HG03095 (cell line): ENCODE measurements around the gene DTD2.
A peak's percentile ranks its signal among the peaks of the same experiment; 100 is the strongest.
"Not testable (repeated sequence)": the region's sequence is repeated elsewhere in the genome, so short reads cannot be mapped to it uniquely, and the experiment has no call there.

Experiments
- ATAC-seq: cut with Tn5 transposase; IDR thresholded peaks from one replicate; pipeline ENCODE4 v1.9.1; 2021; ENCODE audit warnings: moderate library complexity; ENCODE audit not compliant: unreplicated experiment

Gene DTD2

GRCh38 chr14:31456841-31457664 lies at the start of gene DTD2:
DTD2 (minus strand) TSS chr14:31457506; CDS start chr14:31457393, 113 bp downstream.
- peak; percentile 96 for ATAC-seq

GRCh38 chr14:31505411-31505810 lies 48.1 kb upstream of the DTD2 start:
- no peak for ATAC-seq

- no peak for ATAC-seq
Observed at GRCh38 chr14:31501870-31502269, 44.6 kb upstream of the DTD2 start.

DNA sequence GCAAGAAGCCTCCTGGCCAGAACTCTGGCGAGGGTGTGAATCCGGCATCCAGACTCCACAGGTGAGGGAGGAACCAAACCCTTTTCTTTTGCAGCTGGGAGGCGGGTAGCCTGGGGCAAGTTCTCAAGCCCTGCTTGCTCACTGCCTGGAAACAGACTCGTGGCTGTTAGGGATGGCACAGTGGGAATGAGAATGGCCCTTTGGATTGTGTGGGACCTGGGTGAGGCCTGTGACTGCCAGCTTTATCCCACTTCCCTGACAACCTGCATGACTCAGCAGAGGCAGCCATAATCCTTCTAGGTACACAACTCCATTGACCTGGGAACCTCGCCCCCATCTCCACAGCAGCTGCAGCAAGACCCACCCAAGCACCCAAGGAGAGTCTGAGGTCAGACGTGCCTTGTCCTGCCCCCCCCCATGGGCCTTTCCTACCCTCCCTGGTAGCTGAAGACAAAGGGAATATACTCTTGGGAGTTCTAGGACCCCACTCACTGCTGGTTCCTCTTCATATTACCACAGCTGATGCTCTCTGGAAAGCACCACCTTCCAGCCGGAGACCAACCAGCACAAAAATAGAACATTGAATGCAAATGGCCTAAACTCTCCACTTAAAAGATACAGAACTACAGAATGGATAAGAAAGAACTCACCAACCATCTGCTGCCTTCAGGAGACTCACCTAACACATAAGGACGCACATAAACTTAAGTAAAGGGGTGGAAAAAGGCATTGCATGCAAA lies 35.6 kb upstream of the DTD2 start:
- ATAC-seq, result no peak

DNA sequence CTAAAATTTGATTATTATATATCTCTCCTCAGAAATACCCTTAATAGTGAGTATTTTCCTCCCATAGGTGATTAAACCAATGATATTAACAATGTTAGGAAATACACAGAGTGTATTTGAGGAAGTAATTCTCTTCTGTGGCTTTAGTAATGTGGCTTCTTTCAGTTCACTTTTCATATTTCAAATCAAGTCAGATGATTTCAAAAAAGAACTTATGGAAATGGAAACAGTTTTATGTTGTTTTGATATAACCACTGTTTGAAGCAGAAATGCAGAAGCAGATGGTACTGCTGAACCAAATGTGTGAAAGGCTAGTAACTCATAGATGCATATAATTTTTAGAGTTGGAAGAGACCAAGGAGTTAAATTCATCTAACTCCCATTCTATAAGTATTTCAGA lies 32.4 kb upstream of the DTD2 start:
- ATAC-seq, result no peak

DNA sequence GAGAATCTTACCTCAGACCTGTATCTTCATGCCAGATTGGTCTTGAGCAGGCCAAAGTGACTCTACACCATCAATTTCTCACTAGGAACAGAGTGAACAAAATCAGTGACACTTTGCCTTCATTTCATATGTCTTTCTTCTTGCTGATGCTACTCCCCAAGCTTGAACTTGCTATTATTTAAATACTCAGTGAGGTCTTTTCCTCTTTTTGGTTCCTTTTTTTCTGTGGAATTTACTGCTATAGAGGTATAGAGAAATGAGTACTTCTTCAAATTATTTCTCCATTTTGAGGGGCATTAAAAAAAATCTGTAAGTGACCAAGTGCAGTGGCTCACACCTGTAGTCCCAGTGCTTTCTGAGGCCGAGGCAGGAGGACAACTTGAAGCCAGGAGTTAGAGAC lies 30.6 kb upstream of the DTD2 start, which contains the start of gene GPR33:
GPR33 (minus strand) TSS at position 154 of the 400 bp plus-strand sequence. CDS start 4,074 bp downstream, outside the sequence.
- ATAC-seq, result no peak

GRCh38 chr14:31486764-31487163 lies 29.5 kb upstream of the DTD2 start:
- ATAC-seq, result no peak

DNA sequence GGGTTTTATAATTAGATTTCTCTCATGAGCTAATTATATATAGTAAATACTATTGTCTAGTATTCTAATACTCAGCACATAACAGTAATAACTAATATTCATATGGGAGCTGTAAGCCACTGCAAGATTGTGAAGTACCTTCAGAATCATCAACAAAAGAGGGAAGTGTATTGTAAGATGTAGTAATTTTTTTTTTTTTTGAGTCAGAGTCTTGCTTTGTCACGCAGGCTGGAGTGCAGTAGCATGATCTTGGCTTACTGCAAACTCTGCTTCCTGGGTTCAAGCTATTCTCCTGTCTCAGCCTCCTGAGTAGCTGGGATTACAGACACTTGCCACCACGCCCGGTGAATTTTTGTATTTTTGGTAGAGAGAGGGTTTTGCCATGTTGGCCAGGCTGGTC lies 27.4 kb upstream of the DTD2 start:
- no peak for ATAC-seq

- no peak for ATAC-seq
Observed at GRCh38 chr14:31480156-31480555, 22.9 kb upstream of the DTD2 start.

DNA sequence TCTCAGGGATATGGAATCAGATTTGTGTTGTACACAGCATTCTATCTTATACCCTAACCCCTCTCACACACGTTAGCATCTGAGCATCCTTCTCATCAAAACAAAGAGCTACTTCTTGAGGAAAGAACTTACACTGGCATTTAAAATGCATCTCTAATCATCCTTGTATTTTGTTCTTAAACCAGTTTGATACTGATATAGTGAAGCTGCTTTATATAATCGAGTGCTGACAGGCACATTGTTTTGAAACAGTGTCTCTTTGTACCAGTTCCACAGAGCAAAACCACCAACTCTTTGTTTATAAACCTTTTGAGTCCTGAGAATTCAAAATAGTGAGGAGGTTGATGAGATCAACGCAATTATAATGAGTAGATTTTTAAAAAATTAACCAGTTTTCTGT lies 21.7 kb upstream of the DTD2 start:
- no peak for ATAC-seq

GRCh38 chr14:31477248-31477647 lies 19.9 kb upstream of the DTD2 start:
- no peak for ATAC-seq

DNA sequence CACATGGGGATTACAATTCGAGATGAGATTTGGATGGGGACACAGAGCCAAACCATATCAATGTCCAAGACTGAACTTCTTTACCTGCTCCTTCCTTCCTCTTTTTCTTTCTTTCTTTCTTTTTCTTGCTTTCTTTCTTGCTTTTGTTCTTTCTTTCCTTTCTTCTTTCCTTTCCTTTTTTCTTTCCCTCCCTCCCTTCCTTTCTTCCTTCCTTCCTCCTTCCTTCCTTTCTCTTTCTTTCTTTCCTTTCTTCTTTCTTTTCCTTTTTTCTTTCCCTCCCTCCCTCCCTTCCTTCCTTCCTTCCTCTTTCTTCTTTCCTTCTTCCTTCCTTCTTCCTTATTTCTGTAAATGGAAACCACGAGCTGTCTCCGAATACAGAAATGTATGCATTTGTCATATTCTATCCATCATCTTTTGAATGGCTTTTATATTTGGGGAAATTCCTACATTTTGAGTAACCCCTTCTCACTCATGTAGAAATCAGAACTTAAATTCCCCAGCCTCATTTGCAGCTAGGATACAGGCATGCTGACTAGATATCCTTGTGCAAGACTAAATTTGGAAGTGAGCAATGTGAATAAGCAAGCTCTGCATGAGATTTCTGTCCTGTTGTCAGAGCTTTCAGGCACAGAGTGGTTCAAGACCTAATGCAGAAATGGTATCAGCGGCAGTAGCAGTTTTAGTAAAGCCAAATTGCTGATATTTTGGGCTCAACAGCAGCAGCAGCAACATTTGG lies 19.0 kb upstream of the DTD2 start:
- no peak for ATAC-seq

DNA sequence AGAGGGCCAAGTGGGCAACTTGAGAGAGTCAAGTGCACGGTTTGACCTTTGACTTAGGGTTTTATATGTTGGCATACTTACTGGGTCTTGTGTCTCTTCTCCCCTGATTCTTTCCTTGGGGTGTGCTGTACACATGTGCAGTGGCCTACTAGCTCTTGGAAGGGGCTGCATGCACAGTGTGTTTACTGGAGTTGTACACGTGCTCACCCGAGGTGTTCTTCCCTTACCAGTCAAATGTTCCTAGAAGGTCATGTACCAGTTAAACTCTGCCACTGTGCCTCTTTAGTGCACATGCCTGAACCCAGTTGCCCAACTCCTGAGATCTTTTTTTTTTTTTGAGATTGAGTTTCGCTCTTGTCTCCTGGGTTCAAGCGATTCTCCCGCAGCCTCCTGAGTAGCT lies 9.2 kb upstream of the DTD2 start:
- no peak for ATAC-seq

DNA sequence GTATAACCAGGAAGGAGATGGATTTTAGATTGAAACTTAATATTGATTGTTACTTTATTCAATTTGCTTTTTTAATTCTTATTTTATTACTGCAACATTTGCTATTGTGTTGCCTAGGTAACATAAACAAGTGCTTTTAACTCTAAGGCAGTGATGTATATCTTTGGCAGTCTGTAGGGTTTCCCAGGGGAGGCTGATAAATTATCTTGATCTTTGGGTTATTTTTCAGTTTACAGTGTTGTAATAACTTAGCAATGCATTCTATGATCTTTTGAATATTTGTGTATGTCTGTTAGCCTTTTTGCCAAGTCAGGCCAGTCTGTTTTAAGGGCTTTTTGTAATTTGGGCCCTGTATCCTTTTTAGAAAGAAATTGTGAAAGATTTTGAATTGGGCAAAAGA lies 7.8 kb upstream of the DTD2 start:
- no peak for ATAC-seq

GRCh38 chr14:31462450-31462849 lies 5.1 kb upstream of the DTD2 start:
- ATAC-seq, result not testable (repeated sequence)

- ATAC-seq, result no peak
Observed at GRCh38 chr14:31461545-31461944, 4.2 kb upstream of the DTD2 start.

GRCh38 chr14:31457665-31458659 lies 656 bp upstream of the DTD2 start:
- no peak for ATAC-seq

DNA sequence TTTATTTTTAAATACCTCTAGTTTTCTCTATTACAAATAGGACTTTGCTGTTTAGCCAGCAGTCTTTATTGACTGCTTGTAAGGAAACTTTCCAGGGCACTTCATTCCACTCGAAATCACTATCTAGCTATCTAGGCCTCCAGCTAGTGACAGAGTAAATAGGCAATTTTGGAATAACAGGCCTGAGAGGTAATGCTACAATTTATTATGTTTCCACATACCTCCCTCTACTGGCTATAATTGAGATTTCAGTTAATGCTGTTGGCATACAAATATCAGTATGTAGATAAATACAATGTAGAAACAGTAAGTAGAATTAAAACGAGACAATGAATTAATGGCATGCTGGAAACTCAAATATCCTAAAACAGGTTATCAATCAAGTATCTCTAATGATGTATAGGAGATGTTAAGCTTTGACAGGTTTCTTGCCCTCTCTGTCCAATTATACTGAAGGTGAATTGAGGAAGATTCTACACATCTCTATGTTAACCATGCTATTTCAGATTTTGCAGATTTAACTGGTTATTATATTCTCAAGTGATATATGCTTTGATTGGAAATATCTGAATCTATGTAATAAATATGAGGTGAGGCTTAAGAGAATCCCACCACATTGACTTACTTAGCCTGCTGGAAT lies 7.2 kb downstream of the DTD2 start:
- ATAC-seq, result no peak

- ATAC-seq, result no peak
Observed at GRCh38 chr14:31449136-31449535, 8.2 kb downstream of the DTD2 start.

- ATAC-seq, result no peak
Observed at GRCh38 chr14:31445703-31446102, 11.6 kb downstream of the DTD2 start.
